Neural crest cell (in vitro differentiated cells): ENCODE data around the gene PHC1. TPM values are rescaled to one million over a fixed set of nuclear protein-coding genes. Genes with fewer than 3 reads are reported as not detected.

ENCODE experiments used
- DNase-seq: peaks from one replicate; pipeline ENCODE4 v3.0.0; 2021; ENCODE audit warnings: low read depth, mixed read lengths, low spot score
- H3K27ac Mint-ChIP-seq: one replicate; pipeline ENCODE4 v1.8.0; 2021; ENCODE audit warnings: mild to moderate bottlenecking, mixed read lengths; ENCODE audit not compliant: unreplicated experiment
- H3K27me3 Mint-ChIP-seq: 2 replicates; pipeline ENCODE4 v1.8.0; 2021; ENCODE audit warnings: low read depth, mild to moderate bottlenecking, mixed read lengths
- H3K36me3 Mint-ChIP-seq: 2 replicates; pipeline ENCODE4 v1.8.0; 2021; ENCODE audit warnings: low read depth, mild to moderate bottlenecking, mixed read lengths
- H3K4me1 Mint-ChIP-seq: 2 replicates; pipeline ENCODE4 v1.8.0; 2021; ENCODE audit warnings: mixed read lengths
- H3K4me3 Mint-ChIP-seq: one replicate; pipeline ENCODE4 v1.8.0; 2021; ENCODE audit warnings: mild to moderate bottlenecking, mixed read lengths
- H3K9me3 Mint-ChIP-seq: 2 replicates; pipeline ENCODE4 v1.8.0; 2021; ENCODE audit warnings: mixed read lengths
- CTCF ChIP-seq: fragments of 200-600 bp; sonication (generic); conservative IDR thresholded peaks from 2 replicates; pipeline ENCODE4 v1.5.0; 2021; ENCODE audit warnings: antibody characterized with exemption, mild to moderate bottlenecking
- total RNA-seq: library from RNA; stranded (reverse); gene quantifications from 2 replicates; pipeline ENCODE4 v1.2.1, GENCODE V29; 2021

Gene PHC1
- total RNA-seq, 1 donor from 2014 or later: 108 TPM

DNA sequence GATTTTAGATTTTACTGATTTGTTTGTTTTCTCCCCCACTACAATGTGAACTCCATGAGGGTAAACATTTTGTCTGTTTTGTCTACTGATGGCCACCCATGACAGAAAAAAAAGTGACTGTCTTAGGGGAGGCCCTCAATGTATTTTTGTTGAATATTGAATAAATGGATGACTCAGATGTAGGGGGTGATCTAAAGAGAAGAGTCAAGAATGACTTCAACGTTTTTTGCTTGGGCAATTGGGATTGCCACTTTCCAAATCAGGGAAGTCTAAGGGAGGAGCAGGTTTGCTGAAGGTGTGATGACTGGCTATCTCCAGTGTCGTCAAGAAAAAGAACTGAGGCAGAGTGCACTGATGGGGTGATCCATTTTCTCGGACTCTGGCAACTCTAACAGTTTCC, 10.7 kb upstream of the PHC1 start:
- no peak overlapping the region for H3K27ac Mint-ChIP-seq
- no peaks in the 10 kb centered on the region for H3K36me3 Mint-ChIP-seq
- no peak overlapping the region for H3K4me3 Mint-ChIP-seq
- no peak for DNase-seq
- no peaks in the 10 kb centered on the region for H3K27me3 Mint-ChIP-seq
- TF ChIP-seq CTCF: no peak
- peaks cover 5% of the 10 kb centered on the region for H3K4me1 Mint-ChIP-seq
- H3K9me3 Mint-ChIP-seq: no peaks in the 10 kb centered on the region

DNA sequence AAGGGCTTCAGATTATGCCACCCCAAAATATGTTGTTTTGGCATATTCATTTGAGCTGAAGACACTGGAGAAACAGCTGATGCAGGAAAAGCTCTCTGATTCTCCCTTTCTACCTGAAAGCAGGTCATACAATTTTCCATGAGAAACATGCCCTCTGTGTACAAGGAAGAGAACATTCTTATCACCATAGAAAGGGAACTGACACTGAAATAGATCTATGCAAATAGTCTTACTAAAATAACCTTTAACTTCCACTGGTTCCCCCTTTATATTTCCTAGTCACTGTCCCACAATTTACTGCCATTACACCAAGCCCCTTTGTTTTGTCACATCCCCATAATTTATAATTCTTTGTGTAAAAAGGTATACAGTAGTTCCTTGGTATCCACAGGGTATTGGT, 9.6 kb upstream of the PHC1 start:
- H3K4me1 Mint-ChIP-seq: peaks cover 5% of the 10 kb centered on the region
- no peaks in the 10 kb centered on the region for H3K27me3 Mint-ChIP-seq
- H3K27ac Mint-ChIP-seq: no peak overlapping the region
- no peaks in the 10 kb centered on the region for H3K9me3 Mint-ChIP-seq
- TF ChIP-seq CTCF: no peak
- H3K36me3 Mint-ChIP-seq: no peaks in the 10 kb centered on the region
- no peak for DNase-seq
- H3K4me3 Mint-ChIP-seq: no peak overlapping the region

DNA sequence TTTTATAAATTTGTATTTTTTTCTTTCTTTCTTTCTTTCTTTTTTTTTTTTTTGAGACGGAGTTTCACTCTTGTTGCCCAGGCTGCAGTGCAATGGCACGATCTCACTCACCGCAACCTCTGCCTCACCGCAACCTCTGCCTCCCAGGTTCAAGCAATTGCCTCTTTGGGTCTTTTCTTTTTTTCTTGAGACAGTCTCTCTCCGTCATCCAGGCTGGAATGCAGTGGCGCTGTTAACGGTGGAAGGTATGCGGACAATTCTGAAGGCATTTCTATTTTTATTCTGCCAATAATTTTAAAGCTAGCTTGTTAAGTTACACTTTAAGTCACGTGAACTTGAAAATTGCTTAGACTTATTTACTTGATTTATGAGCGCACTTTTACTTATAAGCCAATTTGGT, 8.8 kb upstream of the PHC1 start:
- Mint-ChIP-seq H3K27me3 (no peaks in the 10 kb centered on the region), H3K4me1 (peaks cover 5% of the 10 kb centered on the region), H3K36me3 (no peaks in the 10 kb centered on the region), H3K9me3 (no peaks in the 10 kb centered on the region), H3K4me3 (no peak overlapping the region), H3K27ac (no peak overlapping the region)
- TF ChIP-seq CTCF: no peak
- DNase-seq: no peak

- no peaks in the 10 kb centered on the region for H3K9me3 Mint-ChIP-seq
- TF ChIP-seq CTCF: no peak
- no peak overlapping the region for H3K4me3 Mint-ChIP-seq
- H3K4me1 Mint-ChIP-seq: peaks cover 5% of the 10 kb centered on the region
- no peak for DNase-seq
- no peaks in the 10 kb centered on the region for H3K36me3 Mint-ChIP-seq
- no peak overlapping the region for H3K27ac Mint-ChIP-seq
- no peaks in the 10 kb centered on the region for H3K27me3 Mint-ChIP-seq
Observed at GRCh38 chr12:8906266-8907180, 7.8 kb upstream of the PHC1 start.

DNA sequence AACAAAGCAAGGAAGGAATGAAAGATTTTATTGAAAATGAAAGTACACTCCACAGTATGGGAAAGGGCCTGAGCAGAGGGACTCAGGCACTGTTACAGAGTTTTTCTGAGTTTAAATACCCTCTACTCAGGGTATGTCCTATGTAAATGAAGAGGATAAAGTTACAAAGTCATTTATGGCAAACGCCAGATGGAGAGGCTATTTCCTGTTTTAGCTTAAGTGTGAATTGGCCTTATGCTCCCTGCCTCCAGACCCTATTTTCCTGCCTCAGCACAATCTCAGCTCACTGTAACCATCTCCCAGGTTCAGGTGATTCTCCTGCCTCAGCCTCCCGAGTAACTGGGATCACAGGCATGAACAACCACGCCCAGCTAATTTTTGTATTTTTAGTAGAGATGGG, 6.8 kb upstream of the PHC1 start:
- Mint-ChIP-seq H3K27ac (no peak overlapping the region), H3K9me3 (no peaks in the 10 kb centered on the region), H3K4me1 (peaks cover 13% of the 10 kb centered on the region), H3K4me3 (no peak overlapping the region), H3K27me3 (no peaks in the 10 kb centered on the region), H3K36me3 (no peaks in the 10 kb centered on the region)
- no peak for DNase-seq
- TF ChIP-seq CTCF: no peak
